ENCODE data around the gene YBX2. TPM values are rescaled to one million over a fixed set of nuclear protein-coding genes. Genes with fewer than 3 reads are reported as not detected.

YBX2 gene
- total RNA-seq, 1 donor from 2014 or later, result not detected

Other genes with a start within 250 kb of the YBX2 start
- not detected in 2 replicates for gene CLEC10A, start 214.4 kb downstream of the YBX2 start, total RNA-seq
- gene ASGR2, start 179.8 kb downstream of the YBX2 start, total RNA-seq, result not detected in 2 replicates
- gene ASGR1, start 115.3 kb downstream of the YBX2 start, total RNA-seq, result 0.86 and 1.6 TPM in 2 replicates
- gene DLG4, start 74.8 kb downstream of the YBX2 start, total RNA-seq, result 14.3 and 16.3 TPM in 2 replicates
- gene ACADVL, start 74.7 kb downstream of the YBX2 start, total RNA-seq, result 233 and 286 TPM in 2 replicates
- gene DVL2, start 60.1 kb downstream of the YBX2 start, total RNA-seq, result 106 and 115 TPM in 2 replicates
- 29.5 and 39.6 TPM in 2 replicates for gene PHF23, start 55.2 kb downstream of the YBX2 start, total RNA-seq
- gene GABARAP, start 52.2 kb downstream of the YBX2 start, total RNA-seq, result 192 and 205 TPM in 2 replicates
- gene CTDNEP1, start 42.9 kb downstream of the YBX2 start, total RNA-seq, result 19.1 and 23.0 TPM in 2 replicates
- gene ELP5, start 42.4 kb downstream of the YBX2 start, total RNA-seq, result 19.9 and 22.9 TPM in 2 replicates
- 4.2 and 16.5 TPM in 2 replicates for gene CLDN7, start 32.2 kb downstream of the YBX2 start, total RNA-seq
- gene SLC2A4, start 12.9 kb downstream of the YBX2 start, total RNA-seq, result 0.09 and 0.16 TPM in 2 replicates
- 435 and 499 TPM in 2 replicates for gene EIF5A, start 13.0 kb upstream of the YBX2 start, total RNA-seq
- gene GPS2, start 20.7 kb upstream of the YBX2 start, total RNA-seq, result 22.5 and 47.1 TPM in 2 replicates
- 18.9 and 25.7 TPM in 2 replicates for gene NEURL4, start 34.7 kb upstream of the YBX2 start, total RNA-seq
- 3.3 and 5.2 TPM in 2 replicates for gene ACAP1, start 41.9 kb upstream of the YBX2 start, total RNA-seq
- gene KCTD11, start 57.5 kb upstream of the YBX2 start, total RNA-seq, result 4.6 and 5.4 TPM in 2 replicates
- not detected in 2 replicates for gene TMEM95, start 60.5 kb upstream of the YBX2 start, total RNA-seq
- 0.09 and 0.32 TPM in 2 replicates for gene TNK1, start 86.5 kb upstream of the YBX2 start, total RNA-seq
- 15.5 and 15.9 TPM in 2 replicates for gene PLSCR3, start 99.9 kb upstream of the YBX2 start, total RNA-seq
- 70.3 and 140 TPM in 2 replicates for gene TMEM256, start 109.5 kb upstream of the YBX2 start, total RNA-seq
- gene NLGN2, start 113.2 kb upstream of the YBX2 start, total RNA-seq, result 6.8 and 7.1 TPM in 2 replicates
- 0.16 TPM in 1 of 2 replicates, not detected in the other for gene SPEM1, start 125.7 kb upstream of the YBX2 start, total RNA-seq
- gene SPEM2, start 131.0 kb upstream of the YBX2 start, total RNA-seq, result not detected in 2 replicates
- gene SPEM3, start 134.2 kb upstream of the YBX2 start, total RNA-seq, result not detected in 2 replicates
- gene TMEM102, start 140.8 kb upstream of the YBX2 start, total RNA-seq, result 0.60 and 2.4 TPM in 2 replicates
- gene FGF11, start 144.9 kb upstream of the YBX2 start, total RNA-seq, result 1.0 and 1.1 TPM in 2 replicates
- 8.8 and 10.1 TPM in 2 replicates for gene CHRNB1, start 150.4 kb upstream of the YBX2 start, total RNA-seq
- gene ZBTB4, start 185.0 kb upstream of the YBX2 start, total RNA-seq, result 12.5 and 16.4 TPM in 2 replicates
- not detected in 2 replicates for gene SLC35G6, start 186.8 kb upstream of the YBX2 start, total RNA-seq
- gene POLR2A, start 189.7 kb upstream of the YBX2 start, total RNA-seq, result 107 and 113 TPM in 2 replicates

All from bronchial smooth muscle cell (primary cell).